Neural cell (in vitro differentiated cells): ENCODE data around the gene CD101.

Experiments
- EP300 ChIP-seq: fragments of 450-650 bp; conservative IDR thresholded peaks from 2 replicates; pipeline ENCODE4 v1.6.1; 2014; ENCODE audit warnings: antibody characterized with exemption, mild to moderate bottlenecking, moderate library complexity; ENCODE audit not compliant: poor library complexity, severe bottlenecking
- EZH2 ChIP-seq: fragments of 200-600, 300-800 bp; shearing (Covaris generic), sonication (generic); IDR thresholded peaks from 2 replicates; pipeline ENCODE4 v1.6.1; 2014; ENCODE audit warnings: antibody characterized with exemption, low read length, borderline replicate concordance, mild to moderate bottlenecking; ENCODE audit not compliant: insufficient read depth, poor library complexity, severe bottlenecking
- MXI1 ChIP-seq: fragments of 450-650 bp; conservative IDR thresholded peaks from 2 replicates; pipeline ENCODE4 v1.6.1; 2014; ENCODE audit warnings: antibody characterized with exemption, mild to moderate bottlenecking; ENCODE audit not compliant: poor library complexity, severe bottlenecking
- POLR2AphosphoS5 ChIP-seq: IDR thresholded peaks from 2 replicates; pipeline ENCODE4 v1.6.1; 2012
- RAD21 ChIP-seq: fragments of 450-650 bp; conservative IDR thresholded peaks from 2 replicates; pipeline ENCODE4 v1.6.1; 2014; ENCODE audit warnings: antibody characterized with exemption, mild to moderate bottlenecking, moderate library complexity
- SMC3 ChIP-seq: fragments of 450-650 bp; conservative IDR thresholded peaks from 2 replicates; pipeline ENCODE4 v1.6.1; 2014; ENCODE audit warnings: antibody characterized with exemption, mild to moderate bottlenecking, moderate library complexity; ENCODE audit not compliant: poor library complexity
- TAF1 ChIP-seq: IDR thresholded peaks from 2 replicates; pipeline ENCODE4 v1.6.1; 2012; ENCODE audit warnings: low read depth
- TF ChIP-seq, protein P1 (sequence below): IDR thresholded peaks from 2 replicates; pipeline ENCODE4 v1.6.1; 2012; ENCODE audit warnings: borderline replicate concordance
- TF ChIP-seq, protein P2 (sequence below): fragments of 450-650 bp; IDR thresholded peaks from 2 replicates; pipeline ENCODE4 v1.5.1; 2014; ENCODE audit warnings: antibody characterized with exemption, mild to moderate bottlenecking, moderate library complexity; ENCODE audit not compliant: poor library complexity, severe bottlenecking

DNA sequence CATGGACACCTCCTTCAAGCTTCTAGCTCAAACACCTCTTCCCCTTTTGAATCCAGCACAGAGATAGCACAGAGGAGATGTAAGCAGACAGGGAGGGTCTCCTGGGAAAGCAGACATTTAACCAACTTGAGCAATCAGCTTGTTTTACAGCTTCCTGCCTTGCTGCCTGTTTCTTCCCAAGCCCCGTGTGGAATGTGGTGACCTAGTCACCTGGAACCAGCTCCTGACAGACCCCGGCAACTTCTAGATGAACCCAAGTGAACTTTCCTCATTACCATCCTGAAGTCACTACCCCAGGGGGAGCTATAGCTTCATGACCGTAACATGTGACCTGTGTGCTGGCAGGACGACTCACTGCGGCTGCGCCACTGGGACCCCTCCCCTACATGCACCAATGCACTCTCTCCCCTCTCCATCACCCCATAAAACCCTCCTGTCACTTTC is 34.5 kb downstream of the CD101 start:
- TF ChIP-seq, protein P1, sequence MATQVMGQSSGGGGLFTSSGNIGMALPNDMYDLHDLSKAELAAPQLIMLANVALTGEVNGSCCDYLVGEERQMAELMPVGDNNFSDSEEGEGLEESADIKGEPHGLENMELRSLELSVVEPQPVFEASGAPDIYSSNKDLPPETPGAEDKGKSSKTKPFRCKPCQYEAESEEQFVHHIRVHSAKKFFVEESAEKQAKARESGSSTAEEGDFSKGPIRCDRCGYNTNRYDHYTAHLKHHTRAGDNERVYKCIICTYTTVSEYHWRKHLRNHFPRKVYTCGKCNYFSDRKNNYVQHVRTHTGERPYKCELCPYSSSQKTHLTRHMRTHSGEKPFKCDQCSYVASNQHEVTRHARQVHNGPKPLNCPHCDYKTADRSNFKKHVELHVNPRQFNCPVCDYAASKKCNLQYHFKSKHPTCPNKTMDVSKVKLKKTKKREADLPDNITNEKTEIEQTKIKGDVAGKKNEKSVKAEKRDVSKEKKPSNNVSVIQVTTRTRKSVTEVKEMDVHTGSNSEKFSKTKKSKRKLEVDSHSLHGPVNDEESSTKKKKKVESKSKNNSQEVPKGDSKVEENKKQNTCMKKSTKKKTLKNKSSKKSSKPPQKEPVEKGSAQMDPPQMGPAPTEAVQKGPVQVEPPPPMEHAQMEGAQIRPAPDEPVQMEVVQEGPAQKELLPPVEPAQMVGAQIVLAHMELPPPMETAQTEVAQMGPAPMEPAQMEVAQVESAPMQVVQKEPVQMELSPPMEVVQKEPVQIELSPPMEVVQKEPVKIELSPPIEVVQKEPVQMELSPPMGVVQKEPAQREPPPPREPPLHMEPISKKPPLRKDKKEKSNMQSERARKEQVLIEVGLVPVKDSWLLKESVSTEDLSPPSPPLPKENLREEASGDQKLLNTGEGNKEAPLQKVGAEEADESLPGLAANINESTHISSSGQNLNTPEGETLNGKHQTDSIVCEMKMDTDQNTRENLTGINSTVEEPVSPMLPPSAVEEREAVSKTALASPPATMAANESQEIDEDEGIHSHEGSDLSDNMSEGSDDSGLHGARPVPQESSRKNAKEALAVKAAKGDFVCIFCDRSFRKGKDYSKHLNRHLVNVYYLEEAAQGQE, result no peak
- TF ChIP-seq, protein P2, sequence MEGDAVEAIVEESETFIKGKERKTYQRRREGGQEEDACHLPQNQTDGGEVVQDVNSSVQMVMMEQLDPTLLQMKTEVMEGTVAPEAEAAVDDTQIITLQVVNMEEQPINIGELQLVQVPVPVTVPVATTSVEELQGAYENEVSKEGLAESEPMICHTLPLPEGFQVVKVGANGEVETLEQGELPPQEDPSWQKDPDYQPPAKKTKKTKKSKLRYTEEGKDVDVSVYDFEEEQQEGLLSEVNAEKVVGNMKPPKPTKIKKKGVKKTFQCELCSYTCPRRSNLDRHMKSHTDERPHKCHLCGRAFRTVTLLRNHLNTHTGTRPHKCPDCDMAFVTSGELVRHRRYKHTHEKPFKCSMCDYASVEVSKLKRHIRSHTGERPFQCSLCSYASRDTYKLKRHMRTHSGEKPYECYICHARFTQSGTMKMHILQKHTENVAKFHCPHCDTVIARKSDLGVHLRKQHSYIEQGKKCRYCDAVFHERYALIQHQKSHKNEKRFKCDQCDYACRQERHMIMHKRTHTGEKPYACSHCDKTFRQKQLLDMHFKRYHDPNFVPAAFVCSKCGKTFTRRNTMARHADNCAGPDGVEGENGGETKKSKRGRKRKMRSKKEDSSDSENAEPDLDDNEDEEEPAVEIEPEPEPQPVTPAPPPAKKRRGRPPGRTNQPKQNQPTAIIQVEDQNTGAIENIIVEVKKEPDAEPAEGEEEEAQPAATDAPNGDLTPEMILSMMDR, result no peak
- TF ChIP-seq EZH2 (no peak), TAF1 (no peak), POLR2AphosphoS5 (no peak), RAD21 (no peak), EP300 (no peak), SMC3 (no peak), MXI1 (no peak)
